Heart left ventricle (tissue), 16 donors: Measurements from ENCODE around the gene MINDY4. TPM values are rescaled to one million over a fixed set of nuclear protein-coding genes. Genes with fewer than 3 reads are reported as not detected.

ENCODE experiments used
- ATAC-seq, 4 donors: fragments of 200-7000 bp; cut with Tn5 transposase; one replicate each; pipeline ENCODE4 v1.9.1; 2020 to 2022; ENCODE audit warnings: moderate library complexity in 4 of 4, mild to moderate bottlenecking in 3 of 4, moderate number of reproducible peaks in 1 of 4
- DNase-seq, 5 donors: peaks; one replicate each; pipeline ENCODE4 v3.0.0-alpha.2; 2020
- H3K27ac ChIP-seq, 12 donors: fragments of 200-600 bp; sonication (generic) in 4 of 12; one replicate each; pipeline versions ENCODE4 v1.5.0 to v1.8.0; 2016 to 2022; ENCODE audit warnings: mild to moderate bottlenecking in 2 of 12
- H3K27me3 ChIP-seq, 9 donors: fragments of 200-600 bp; sonication (generic) in 2 of 9; one replicate each; pipeline versions ENCODE4 v1.5.1 to v1.8.0; 2016 to 2022; ENCODE audit warnings: mild to moderate bottlenecking in 3 of 9
- H3K36me3 ChIP-seq, 9 donors: fragments of 200-600 bp; sonication (generic) in 2 of 9; one replicate each; pipeline versions ENCODE4 v1.5.0 to v1.8.0; 2018 to 2022; ENCODE audit warnings: mild to moderate bottlenecking in 2 of 9
- H3K4me1 ChIP-seq, 12 donors: fragments of 200-600 bp; sonication (generic) in 4 of 12; one replicate each; pipeline versions ENCODE4 v1.5.0 to v1.8.0; 2016 to 2022; ENCODE audit warnings: mild to moderate bottlenecking in 3 of 12
- H3K4me3 ChIP-seq, 12 donors: fragments of 200-600 bp; sonication (generic) in 4 of 12; one replicate each; pipeline versions ENCODE4 v1.5.0 to v1.8.0; 2017 to 2022; ENCODE audit warnings: mild to moderate bottlenecking in 9 of 12, moderate library complexity in 4 of 12
- H3K9me3 ChIP-seq, 12 donors: fragments of 200-600 bp; sonication (generic) in 4 of 12; one replicate each; pipeline versions ENCODE4 v1.5.0 to v1.8.0; 2016 to 2022; ENCODE audit warnings: mild to moderate bottlenecking in 1 of 12
- CTCF ChIP-seq, 12 donors: fragments of 200-600 bp; sonication (generic) in 4 of 12; IDR thresholded peaks; one replicate each; pipeline versions ENCODE4 v1.5.0 to v1.8.0; 2018 to 2022; ENCODE audit warnings: antibody characterized with exemption in 12 of 12, mild to moderate bottlenecking in 5 of 12
- POLR2A ChIP-seq, 2 donors: fragments of 450-650 bp; IDR thresholded peaks; one replicate each; pipeline ENCODE4 v1.6.1; 2017; ENCODE audit warnings: antibody characterized with exemption in 2 of 2, mild to moderate bottlenecking in 2 of 2, moderate library complexity in 2 of 2
- WGBS, 4 donors: extraction: QIAGEN DNeasy Blood & Tissue Kit in 2 of 4; methylation state at CpG; one replicate each; pipeline versions ENCODE4 v1.1.5 to v1.1.7; 2013 to 2018; 5-methylcytosine and 5-hydroxymethylcytosine counted together
- intact Hi-C, 10 donors: fragments of 100-400 bp; cut with DNase I; formaldehyde crosslinking; loops; one replicate each; pipeline versions ENCODE4 v1.11.1 to v1.14.2; 2022
- polyA plus RNA-seq, 2 donors: library from polyadenylated mRNA; stranded (reverse); fragments of 200-250 nt; gene quantifications; one replicate each; pipeline ENCODE4 v1.2.3, GENCODE V29; 2013
- total RNA-seq, 9 donors: library from RNA; depleted of rRNA in 2 of 9; stranded (reverse); fragments of >200 nt in 2 of 9; fragmentation: NEBNext Ultra II Directional in 3 of 9; extraction: Animal tissue kit (Norgen Biotek cat#: 25700) in 3 of 9; gene quantifications; one replicate each; pipeline versions ENCODE4 v1.1.0 to v1.2.4, GENCODE V29; 2016 to 2023
- donor health status: ischemic (EF 13 %, LVEDD 7.1; RV severe dilation, severe dysfunction).
- donor health status: healthy with polysubstance abuse.
- donor health status: DM: no; HTN: yes; CAD: no.
- donor health status: DM: no; HTN: no; CAD: no.
- donor health status: ischemic (EF 25% LVEDD 6.9; RV normal size, moderate dysfunction).
- donor health status: ischemic (EF 25% LVEDD 5.7; RV mildly dilated, moderate dysfunction).
- donor health status: healthy.
- donor health status: DM: yes; HTN: yes; CAD: no.
- donor health status: ischemic (EF 35%, LVEDD 5.7; RV mildly dilated, moderate dysfunction).
- donor health status: nonischemic (EF 11% LVEDD 7.7; RV severe dilation, severe dysfunction).
- donor health status: DM: yes; HTN: yes; CAD: no.
- donor health status: PGD.
- donor health status: ischemic (EF 29% LVEDD 5.4; RV normal size, mild dysfunction).
- donor health status: nonischemic (EF 23%, LVEDD 6.1; RV moderate dilation, normal function).

The MINDY4 gene
- total and polyA plus RNA-seq, 11 donors = 1.3 to 6.0 (median 2.9) TPM

- no peak overlapping the region for H3K4me3 ChIP-seq
- DNase-seq = no peak
- TF ChIP-seq POLR2A (IDR thresholded peaks at IDR 0.05) (no peak), CTCF (IDR thresholded peaks at IDR 0.05) (no peak)
- intact Hi-C loops = no loop called here
- no peaks in the 10 kb centered on the region for H3K27me3 ChIP-seq
- 80 to 86% (median 83%) methylated on average over 8 to 9 of the region's 9 CpGs for WGBS, 4 donors
- peak overlapping the region in 3 of 12 donors; percentile 24 to 64 (median 29) for H3K27ac ChIP-seq
- no peak for ATAC-seq
- H3K4me1 ChIP-seq = peaks cover 9 to 68% (median 59%) of the 10 kb centered on the region in 12 donors
- no peaks in the 10 kb centered on the region for H3K36me3 ChIP-seq
- no peaks in the 10 kb centered on the region for H3K9me3 ChIP-seq
Measured at GRCh38 chr7:30904561-30904960, 133.3 kb downstream of the MINDY4 start.

- ATAC-seq (no peak), DNase-seq (no peak)
- WGBS, 4 donors = 73 to 80% (median 78%) methylated on average over 14 to 15 of the region's 15 CpGs
- Histone ChIP-seq H3K4me1 (peaks cover 9 to 68% (median 57%) of the 10 kb centered on the region in 12 donors), H3K27ac (peak overlapping the region in 11 of 12 donors; percentile 24 to 66 (median 43)), H3K4me3 (no peak overlapping the region), H3K27me3 (no peaks in the 10 kb centered on the region), H3K9me3 (no peaks in the 10 kb centered on the region), H3K36me3 (no peaks in the 10 kb centered on the region)
- intact Hi-C loops = loop anchor here in 2 of 10 donors (5.0 kb wide), 2 partner anchors 33 to 88 kb away; no protein-coding TSS in a partner anchor
- TF ChIP-seq CTCF (IDR thresholded peaks at IDR 0.05) (no peak), POLR2A (IDR thresholded peaks at IDR 0.05) (no peak)
Measured at GRCh38 chr7:30905078-30906012, 134.1 kb downstream of the MINDY4 start.

- Histone ChIP-seq H3K4me3 (no peak overlapping the region), H3K36me3 (no peaks in the 10 kb centered on the region), H3K27me3 (no peaks in the 10 kb centered on the region), H3K4me1 (peaks cover 9 to 68% (median 58%) of the 10 kb centered on the region in 12 donors), H3K27ac (peak overlapping the region in 10 of 12 donors; percentile 24 to 66 (median 46)), H3K9me3 (no peaks in the 10 kb centered on the region)
- ATAC-seq = peak in 3 of 4 donors; percentile 1 to 17 (median 12)
- no peak for DNase-seq
- 31 to 52% (median 43%) methylated on average over 6 to 7 of the region's 7 CpGs for WGBS, 4 donors
- TF ChIP-seq CTCF (IDR thresholded peaks at IDR 0.05) (no peak), POLR2A (IDR thresholded peaks at IDR 0.05) (no peak)
- intact Hi-C loops = loop anchor here in 2 of 10 donors (5.0 kb wide), 2 partner anchors 34 to 89 kb away; no protein-coding TSS in a partner anchor
Measured at GRCh38 chr7:30906014-30906413, 134.8 kb downstream of the MINDY4 start.
